Kidney epithelial cell (primary cell): Measurements from ENCODE around the gene SRGAP3. TPM values are rescaled to one million over a fixed set of nuclear protein-coding genes. Genes with fewer than 3 reads are reported as not detected.

Experiments used
- DNase-seq: peaks from one replicate; pipeline ENCODE4 v3.0.0-alpha.2; 2010; ENCODE audit warnings: low read depth
- H3K27me3 ChIP-seq: 2 replicates; pipeline ENCODE4 v1.6.0; 2011; ENCODE audit warnings: low read length; ENCODE audit not compliant: control insufficient read depth, insufficient read depth
- H3K36me3 ChIP-seq: 2 replicates; pipeline ENCODE4 v1.5.1; 2011; ENCODE audit warnings: low read length; ENCODE audit not compliant: control insufficient read depth, insufficient read depth
- H3K4me3 ChIP-seq: 2 replicates; pipeline ENCODE4 v1.5.1; 2011; ENCODE audit warnings: low read depth, mild to moderate bottlenecking, control low read depth, low read length
- total RNA-seq: library from RNA; depleted of rRNA; stranded (reverse); fragments of >200 nt; gene quantifications from 2 replicates; pipeline ENCODE4 v1.2.3, GENCODE V29; 2015
- TF ChIP-seq, protein P1 (sequence below): IDR thresholded peaks from 2 replicates; pipeline ENCODE4 v1.5.1; 2011; ENCODE audit warnings: mild to moderate bottlenecking, moderate library complexity, low read length, control low read depth, inconsistent platforms; ENCODE audit not compliant: insufficient read depth, poor library complexity, severe bottlenecking

Gene SRGAP3
- total RNA-seq, 1 donor from 2014 or later = 4.9 TPM

DNA sequence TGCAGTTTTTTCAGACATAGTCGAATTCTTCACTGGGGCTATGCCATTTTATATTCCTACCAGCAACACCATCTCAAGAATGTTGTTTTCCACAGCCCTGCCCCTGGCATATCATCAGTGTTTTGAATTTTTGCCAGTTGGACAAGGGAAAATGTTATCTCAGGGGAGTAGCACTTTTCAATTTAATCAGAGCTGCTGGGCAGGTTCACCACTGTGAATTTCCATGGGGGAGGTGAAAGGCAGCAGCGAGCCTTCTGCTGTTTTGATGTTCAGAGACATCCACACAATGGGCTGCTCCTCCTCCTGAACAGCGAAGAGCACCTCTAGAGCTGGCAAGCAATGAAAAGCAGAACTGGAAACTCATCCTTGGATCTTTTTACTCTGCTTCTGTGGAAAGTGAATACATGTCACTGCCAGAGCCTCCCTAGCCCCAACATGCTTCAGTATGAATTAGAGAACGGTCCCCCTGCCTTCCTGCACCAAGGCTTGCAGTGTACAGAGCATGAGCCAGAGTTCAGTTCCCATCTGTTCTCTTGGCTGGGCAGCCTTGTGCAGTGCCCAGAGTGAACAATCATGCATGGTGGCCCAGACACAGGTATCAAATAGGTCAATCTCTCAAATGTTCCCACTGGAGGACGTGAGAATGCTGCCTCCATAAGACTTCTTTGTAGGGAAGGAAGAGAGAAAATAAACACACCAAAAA lies 230.0 kb downstream of the SRGAP3 start:
- H3K36me3 ChIP-seq = no peaks in the 10 kb centered on the region
- TF ChIP-seq, protein P1, sequence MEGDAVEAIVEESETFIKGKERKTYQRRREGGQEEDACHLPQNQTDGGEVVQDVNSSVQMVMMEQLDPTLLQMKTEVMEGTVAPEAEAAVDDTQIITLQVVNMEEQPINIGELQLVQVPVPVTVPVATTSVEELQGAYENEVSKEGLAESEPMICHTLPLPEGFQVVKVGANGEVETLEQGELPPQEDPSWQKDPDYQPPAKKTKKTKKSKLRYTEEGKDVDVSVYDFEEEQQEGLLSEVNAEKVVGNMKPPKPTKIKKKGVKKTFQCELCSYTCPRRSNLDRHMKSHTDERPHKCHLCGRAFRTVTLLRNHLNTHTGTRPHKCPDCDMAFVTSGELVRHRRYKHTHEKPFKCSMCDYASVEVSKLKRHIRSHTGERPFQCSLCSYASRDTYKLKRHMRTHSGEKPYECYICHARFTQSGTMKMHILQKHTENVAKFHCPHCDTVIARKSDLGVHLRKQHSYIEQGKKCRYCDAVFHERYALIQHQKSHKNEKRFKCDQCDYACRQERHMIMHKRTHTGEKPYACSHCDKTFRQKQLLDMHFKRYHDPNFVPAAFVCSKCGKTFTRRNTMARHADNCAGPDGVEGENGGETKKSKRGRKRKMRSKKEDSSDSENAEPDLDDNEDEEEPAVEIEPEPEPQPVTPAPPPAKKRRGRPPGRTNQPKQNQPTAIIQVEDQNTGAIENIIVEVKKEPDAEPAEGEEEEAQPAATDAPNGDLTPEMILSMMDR = no peak

DNA sequence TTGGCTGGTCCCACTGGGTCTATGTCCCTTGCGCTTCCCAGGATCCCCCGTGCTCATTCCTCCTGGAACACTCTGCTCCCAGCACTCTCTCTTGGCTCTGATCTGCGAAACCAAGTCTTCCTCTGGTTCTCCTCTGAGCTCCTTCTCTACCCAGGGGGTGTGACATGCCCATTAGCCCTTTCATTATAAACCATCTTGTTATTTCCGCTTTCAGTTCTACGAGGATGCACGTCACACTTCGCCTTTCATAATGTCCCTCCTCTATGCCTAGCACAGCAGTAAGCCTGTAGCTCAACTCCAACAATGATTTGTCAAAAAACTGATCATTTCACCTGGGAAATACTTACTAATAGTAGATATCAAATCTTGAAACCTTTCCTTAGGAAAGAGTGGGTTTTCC lies 234.2 kb downstream of the SRGAP3 start:
- no peak for DNase-seq
- TF ChIP-seq, protein P1 = no peak
- Histone ChIP-seq H3K4me3 (no peak overlapping the region), H3K27me3 (no peaks in the 10 kb centered on the region), H3K36me3 (no peaks in the 10 kb centered on the region)

More for the DNA sequence above, 230.0 kb downstream of the SRGAP3 start:
- Histone ChIP-seq H3K4me3 (no peak overlapping the region), H3K27me3 (no peaks in the 10 kb centered on the region)
- no peak for DNase-seq

DNA sequence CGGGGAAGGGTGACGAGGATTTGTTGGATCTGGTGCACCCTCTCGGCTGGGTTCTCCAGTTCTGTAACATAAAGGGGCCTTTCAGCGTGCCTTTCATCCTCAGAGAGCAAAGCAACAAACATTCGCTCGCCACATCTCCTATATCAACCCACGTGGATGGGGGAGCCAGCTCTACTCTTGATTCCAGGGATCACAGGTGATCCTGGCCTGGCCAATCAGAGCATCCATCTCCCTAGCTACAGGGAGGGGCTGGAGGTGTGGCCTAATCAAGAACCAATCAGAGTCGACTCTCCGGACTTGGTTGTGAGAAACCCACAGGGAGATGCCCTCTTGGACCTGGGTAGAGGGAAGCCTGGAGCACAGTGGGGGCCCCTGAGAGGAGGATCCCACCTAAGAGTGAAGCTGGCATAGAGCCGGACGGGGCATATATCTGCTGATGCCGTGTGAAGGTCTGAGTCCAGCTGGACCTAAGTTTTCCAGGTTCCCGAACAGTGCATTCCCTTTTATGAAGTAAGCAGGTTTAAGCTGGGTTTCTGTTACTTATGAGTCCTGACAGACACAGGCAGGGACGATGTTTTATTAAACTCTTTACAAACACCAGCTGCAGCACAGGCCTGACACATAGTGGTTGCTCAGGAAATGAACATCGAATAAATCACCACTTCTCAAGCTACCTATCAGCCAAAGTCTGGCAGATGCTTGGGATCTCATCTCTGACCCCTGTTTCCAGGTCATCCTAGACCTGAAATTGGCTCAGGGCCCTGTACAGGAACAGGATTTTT lies 235.5 kb downstream of the SRGAP3 start:
- TF ChIP-seq, protein P1 = no peak
- H3K27me3 ChIP-seq = no peaks in the 10 kb centered on the region
- DNase-seq = no peak
- no peak overlapping the region for H3K4me3 ChIP-seq
- no peaks in the 10 kb centered on the region for H3K36me3 ChIP-seq

- no peaks in the 10 kb centered on the region for H3K36me3 ChIP-seq
- TF ChIP-seq, protein P1 = no peak
- DNase-seq = no peak
- H3K27me3 ChIP-seq = no peaks in the 10 kb centered on the region
- H3K4me3 ChIP-seq = no peak overlapping the region
Observed at GRCh38 chr3:9012521-9012920, 236.9 kb downstream of the SRGAP3 start.

GRCh38 chr3:9009976-9010545 lies 239.4 kb downstream of the SRGAP3 start:
- Histone ChIP-seq H3K4me3 (no peak overlapping the region), H3K36me3 (no peaks in the 10 kb centered on the region), H3K27me3 (no peaks in the 10 kb centered on the region)
- DNase-seq = no peak
- TF ChIP-seq, protein P1 = no peak
